NCI-H1436 (cell line): ENCODE data around the gene CDH13.

Experiments
- DNase-seq: peaks from one replicate; lab custom pipeline; 2025; lab: John Stamatoyannopoulos, UW

CDH13 gene

DNA sequence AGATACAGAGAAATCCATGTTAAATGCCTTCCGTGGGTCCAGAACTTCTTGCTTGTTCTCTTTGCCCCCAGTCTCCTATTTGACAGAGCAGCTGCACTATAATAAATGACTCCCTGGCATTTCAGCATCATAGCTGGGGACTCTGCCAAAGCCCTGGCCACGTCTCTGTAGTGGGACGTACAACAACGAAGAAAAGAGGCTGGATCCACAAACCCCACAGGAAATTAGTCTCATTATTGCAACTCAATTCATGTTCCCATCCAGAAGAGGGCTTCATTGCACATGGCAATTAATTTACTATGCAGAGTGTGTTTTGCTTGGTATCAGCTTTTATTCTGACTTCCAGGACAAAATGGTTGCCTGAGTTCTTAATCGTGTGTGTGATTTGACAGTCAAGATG lies 121.3 kb downstream of the CDH13 start:
- DNase-seq: no peak

DNA sequence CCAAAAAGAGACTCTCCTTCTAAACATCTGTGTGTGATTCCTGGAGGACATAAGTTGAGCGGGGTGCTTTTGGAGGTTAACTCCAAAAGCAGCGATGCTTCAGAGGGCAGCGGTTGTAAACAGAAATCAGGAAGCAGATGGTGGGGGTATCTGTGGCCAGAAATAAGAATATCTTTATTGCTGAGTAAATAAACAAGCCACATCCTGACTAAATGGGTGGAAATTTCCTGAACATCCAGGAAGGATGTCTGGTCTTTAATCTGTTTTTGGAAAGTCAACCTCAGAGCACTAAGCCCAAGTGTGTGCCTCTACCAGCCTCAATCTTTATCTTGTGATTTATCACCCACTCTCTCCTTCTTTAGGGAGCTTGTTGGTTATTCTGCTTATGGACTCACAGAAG lies 123.3 kb downstream of the CDH13 start:
- no peak for DNase-seq

DNA sequence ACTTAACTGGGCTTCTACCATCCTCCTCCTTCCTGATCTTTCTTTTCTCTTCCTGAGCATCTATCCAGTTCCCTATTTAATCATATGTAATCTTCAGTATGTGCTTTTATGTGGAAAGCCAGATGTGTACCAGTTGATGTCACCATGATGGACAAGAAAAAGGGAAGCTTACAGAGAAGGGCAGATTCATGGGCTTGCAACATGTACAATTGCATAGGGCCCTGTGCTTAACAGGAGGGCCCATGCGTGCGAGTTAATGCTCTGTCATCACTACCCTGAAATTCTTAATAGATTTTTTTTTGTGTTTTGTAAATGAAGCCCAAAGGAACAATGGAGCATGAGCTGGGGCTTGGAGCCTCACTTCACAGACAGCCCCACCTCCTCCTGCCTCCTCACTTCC lies 124.3 kb downstream of the CDH13 start:
- no peak for DNase-seq

DNA sequence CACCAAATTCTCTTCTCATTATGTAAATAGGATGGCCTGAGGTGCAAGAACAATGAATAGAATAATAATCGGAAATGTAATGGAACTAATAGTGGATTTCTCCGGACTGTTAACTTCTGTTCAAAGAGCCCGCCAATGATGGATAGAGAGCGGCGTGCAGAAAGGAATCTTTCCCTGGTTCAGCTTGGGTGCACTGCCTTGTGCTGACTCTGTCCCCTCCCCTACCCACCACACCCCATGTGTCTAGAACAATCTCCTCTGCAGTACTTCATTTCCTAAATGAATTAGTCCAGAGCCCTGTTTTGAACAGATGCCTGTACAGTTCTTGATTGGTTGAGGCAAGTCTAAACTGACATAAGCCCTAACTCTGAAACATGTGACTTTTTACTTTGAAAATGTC lies 125.4 kb downstream of the CDH13 start:
- DNase-seq: no peak

DNA sequence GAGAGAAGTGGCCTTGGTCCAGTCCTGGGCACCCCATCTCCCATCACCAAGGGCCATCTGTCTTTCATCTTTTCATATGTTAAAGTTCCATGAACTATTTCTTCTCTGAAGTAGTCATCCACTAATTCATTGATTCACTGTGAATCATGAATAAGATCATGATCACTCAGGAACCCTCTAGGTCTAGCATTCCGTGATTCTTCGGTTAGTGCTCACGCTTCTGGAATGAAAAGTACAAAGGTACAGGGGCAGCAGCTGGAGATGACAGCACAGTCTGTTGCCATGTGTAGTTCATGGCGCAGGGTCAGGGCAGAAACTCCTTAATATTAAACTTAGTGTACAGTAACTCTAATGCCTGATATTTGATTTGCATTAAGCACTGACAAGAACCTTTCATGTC lies 127.1 kb downstream of the CDH13 start:
- DNase-seq: no peak

DNA sequence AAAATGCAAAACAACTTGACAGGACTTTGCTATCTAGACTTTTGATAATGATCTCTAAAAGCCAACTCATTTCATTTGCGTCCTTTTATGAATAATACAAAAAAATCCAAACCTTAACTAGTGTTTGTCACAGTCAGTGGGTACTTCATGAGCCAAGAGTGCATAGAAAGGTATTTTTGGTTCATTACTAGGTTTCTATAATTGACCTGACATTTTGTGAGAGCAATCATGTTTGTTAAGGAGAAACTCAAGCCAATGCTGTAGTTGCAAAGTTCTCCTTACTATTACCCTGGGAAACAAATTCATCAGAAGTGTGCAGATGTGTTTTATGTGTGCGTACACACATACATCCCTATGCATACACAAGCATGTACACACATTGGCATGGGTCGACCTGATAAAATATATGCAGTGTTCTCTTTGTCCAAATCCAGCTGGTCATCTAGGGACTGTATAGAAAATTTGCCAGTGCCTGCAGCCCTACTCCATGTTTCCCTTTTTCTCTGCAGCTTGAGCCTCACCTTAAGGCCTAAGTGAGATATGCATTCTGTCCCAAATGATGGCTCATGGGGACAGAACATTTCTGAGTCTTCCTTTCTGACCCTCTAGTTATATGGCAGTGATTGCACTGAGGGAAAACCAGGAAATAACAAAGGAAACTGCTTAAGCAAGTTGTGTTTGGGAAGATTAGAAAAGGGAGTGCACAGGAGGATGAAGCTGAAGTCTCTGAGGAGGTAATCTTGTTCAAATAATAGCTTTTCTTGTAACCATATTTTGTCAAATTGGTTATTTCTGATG lies 128.1 kb downstream of the CDH13 start:
- no peak for DNase-seq

DNA sequence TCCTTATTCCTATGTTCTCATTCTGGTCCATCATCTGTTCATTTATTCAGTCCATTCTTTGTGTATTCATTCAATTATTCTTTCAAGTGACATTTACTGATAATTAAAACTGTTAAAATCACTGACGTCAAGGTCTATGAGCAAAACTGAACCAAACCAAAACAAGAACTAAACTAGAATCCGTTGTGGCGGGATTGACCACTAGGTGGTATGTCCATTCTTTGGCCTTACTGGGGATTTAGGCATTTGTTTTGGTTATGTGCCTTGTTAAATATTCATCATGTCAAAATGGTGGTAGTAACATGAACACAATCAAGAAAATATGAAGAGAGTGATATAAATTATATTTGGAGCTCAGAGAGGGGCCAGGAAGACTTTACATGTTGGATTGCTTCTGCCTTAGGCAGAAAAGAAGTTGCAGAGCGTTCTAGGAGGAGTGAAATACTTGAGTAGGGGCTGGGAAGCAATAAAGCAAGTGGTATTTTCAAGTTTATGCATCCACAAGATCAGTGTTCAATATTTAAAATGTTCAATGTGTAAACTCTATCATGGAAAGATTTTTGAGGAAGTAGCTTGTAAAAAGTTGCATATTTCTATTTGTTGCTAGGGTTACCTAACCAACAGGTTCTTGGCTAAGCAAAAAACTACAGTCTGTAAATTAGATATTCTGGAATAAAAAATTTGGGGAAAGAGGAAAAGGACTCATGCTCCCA lies 129.0 kb downstream of the CDH13 start:
- no peak for DNase-seq

DNA sequence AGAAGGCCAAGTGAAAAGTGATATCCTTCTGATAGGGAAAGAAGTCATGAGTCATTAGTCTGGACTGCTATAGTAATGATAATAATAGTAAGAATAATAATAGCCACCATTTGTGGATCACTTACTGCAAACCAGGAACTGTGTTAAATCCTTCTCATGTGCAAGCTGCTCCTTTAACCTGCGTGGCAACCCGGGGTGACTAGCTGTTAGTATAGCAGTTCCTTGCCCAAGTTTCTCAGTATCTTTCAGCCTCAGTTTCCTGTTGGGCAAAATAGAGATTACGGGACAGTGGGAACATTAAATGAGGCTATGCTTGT lies 129.5 kb downstream of the CDH13 start:
- DNase-seq: no peak

DNA sequence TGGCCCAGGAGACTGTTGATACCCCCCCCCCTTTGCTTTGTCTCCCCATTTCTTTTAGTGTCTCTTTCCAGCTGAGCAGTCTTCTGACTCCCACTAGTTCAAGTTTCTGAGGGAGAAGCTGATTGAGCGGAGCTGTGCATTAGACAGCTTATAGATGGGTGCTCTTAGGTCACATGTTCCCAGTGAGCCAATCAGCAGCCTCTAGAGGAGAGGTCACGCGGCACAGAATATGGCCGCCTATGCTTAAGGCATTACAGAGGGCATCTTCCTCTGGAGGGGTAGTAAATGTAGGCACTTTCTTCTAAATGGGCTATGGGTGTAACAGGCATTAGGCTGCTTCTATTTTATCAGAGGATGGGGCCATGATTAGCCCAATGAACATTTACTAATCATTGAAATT lies 131.6 kb downstream of the CDH13 start:
- DNase-seq: no peak

DNA sequence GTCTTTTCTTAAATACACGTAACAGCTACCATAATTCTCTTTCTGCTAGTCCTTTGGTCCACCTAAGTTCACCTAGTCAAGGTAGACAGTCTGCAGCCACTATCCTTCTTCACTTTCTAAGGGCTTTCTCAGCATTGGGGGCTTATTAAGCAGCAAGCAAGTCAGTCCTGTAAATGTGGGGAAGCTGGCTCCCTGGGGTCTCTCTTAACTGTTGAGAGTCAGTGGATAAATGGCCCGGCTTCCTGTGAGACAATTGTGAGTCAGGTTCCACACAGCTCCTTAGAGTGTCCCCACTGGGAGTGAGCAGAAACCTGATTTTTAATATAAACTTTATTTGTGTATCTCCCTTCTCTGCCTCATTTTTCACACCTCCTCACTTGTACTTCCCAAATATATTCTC lies 132.1 kb downstream of the CDH13 start:
- no peak for DNase-seq

DNA sequence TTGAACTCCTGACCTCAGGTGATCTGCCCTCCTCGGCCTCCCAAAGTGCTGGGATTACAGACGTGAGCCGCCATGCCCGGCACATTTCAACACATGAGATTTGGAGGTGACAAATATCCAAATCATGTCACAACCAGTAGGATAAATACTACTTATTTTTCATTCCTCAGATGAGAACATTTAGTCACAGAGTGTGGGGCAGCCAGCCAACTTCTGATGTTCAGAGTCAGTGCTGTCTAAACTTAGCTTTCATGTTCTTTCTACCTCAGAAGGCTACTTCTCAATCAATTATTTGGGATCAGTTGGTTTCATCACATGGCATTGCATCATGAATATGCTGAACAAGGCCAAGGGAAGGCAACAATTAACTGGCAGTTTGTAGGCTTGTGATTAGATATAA lies 134.5 kb downstream of the CDH13 start:
- DNase-seq: no peak

DNA sequence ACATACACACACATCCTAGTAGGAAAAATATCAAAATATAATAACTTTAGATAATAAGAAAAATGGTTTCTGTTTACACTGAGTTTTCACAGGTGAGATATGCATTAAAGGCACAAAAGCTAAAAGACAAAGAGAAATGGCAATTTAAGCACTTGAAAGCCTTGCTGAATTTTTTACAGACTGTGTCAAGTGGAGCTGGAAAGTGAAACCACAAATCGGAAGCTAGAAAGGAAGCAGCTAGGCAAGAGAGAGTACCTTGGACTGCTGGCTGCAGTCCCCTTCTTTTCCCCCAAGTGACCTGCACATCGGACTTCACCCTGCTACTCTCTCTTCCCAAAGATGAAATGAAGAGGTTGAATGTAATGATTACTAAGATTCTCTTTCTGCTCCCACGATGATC lies 135.1 kb downstream of the CDH13 start:
- DNase-seq: no peak

DNA sequence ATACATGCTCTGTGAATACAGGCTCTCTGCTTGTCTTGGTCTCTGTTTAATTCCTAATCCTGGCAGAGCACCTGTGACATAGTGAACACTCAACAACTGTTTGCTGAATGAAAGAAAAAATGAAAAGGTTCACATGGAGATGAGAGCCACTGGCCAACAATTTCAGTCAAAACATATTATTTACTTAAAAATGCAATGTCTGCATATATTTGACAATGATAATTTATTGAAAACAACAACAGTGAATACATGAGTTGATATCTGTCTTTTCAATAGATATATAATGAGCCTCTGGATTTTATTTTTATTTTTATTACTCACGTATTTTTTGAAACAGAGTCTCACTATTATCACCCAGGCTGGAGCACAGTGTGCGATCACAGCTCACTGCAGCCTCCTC lies 136.6 kb downstream of the CDH13 start:
- no peak for DNase-seq

DNA sequence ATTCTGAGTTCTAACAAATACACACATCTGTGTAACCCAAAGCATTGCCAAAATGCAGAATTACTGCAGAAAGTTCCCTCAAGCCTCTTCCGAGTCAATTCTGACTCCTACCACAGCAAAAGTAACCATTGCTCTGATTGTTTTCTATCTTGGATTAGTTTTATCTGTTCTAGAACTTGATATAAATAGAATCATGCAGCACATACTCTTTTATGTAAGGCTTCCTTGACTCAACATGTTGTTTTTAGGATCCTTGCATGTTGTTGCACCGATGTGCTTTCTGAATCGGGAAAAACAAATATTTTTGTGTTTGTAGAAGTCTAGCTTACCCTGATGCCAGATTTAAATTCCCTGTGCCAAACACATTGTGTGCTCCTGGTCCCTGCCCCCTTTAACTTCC lies 140.4 kb downstream of the CDH13 start:
- DNase-seq: no peak

DNA sequence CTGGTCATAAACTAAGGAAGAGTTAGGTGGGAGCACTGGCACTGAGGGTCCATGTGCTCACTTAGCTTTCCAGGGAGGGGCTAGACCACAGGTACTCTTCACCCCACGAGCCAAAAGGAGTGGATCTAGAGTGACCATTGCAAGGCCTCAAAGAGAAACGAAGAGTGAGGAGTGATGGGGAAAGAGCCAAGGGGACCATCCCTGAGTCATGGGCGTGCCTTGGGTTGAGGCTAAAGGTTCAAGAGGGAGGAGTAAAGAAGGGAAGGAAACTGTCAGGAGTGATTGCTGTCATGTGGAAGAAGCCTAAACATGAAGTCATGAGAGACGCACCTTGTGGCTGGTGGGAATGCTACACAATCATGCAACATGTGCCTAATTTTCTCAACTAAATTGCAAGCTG lies 141.0 kb downstream of the CDH13 start:
- no peak for DNase-seq

DNA sequence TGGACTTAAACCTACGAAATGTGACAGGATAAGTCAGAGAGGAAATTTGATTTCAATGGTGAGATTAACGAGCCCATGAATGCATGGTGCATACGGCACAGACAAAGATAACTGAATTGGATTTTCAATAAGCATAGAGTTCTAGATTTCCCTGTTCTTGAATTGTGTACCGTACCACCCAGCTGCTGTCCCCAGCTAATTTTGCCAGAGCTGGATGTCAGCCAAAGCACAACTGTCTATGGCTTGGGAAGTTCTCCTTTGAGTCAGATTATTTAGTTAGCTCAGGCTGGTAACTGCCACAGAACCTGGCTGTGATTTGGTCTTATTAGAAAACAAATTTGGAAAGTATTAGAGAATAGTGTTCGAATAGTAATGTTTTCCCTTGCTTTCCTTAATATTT lies 143.1 kb downstream of the CDH13 start:
- no peak for DNase-seq

DNA sequence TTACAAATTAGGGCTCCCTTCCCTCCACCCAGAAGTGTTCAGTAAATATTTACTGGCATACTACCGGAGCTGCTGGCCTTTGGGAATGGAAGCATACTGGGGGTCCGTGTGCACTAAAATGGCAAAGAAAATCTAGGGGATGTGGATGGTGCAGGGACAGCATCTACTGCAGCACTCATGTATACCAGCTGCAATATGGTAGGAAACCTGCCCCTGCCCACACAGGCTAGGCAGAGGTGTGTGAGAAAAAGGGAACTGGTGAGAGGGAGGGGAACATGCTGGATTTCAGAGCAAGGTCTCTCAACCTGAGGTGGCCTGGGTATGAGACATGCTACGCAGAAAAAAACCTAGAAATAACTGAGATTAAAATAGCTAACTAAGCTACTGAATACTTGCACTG lies 145.4 kb downstream of the CDH13 start:
- no peak for DNase-seq

DNA sequence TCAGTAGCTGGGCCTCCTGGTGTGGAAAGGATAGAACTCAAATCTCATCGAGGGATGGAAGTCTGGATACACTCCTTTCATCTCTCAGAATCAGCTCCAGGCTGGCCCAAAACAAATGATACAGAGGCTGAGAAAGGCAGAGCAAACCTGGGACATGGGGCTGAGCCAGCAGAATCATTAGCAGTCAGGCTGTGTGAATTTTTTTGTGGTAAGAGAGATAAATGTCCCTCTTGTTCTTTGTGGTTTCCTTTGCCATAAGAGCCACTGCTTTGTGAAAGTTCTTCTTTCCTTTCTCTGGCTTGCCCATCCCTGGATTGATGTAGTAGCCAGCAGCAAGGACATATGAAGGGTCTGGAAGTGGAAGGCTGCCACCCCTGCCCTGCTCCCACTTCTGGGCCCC lies 146.2 kb downstream of the CDH13 start:
- DNase-seq: no peak

DNA sequence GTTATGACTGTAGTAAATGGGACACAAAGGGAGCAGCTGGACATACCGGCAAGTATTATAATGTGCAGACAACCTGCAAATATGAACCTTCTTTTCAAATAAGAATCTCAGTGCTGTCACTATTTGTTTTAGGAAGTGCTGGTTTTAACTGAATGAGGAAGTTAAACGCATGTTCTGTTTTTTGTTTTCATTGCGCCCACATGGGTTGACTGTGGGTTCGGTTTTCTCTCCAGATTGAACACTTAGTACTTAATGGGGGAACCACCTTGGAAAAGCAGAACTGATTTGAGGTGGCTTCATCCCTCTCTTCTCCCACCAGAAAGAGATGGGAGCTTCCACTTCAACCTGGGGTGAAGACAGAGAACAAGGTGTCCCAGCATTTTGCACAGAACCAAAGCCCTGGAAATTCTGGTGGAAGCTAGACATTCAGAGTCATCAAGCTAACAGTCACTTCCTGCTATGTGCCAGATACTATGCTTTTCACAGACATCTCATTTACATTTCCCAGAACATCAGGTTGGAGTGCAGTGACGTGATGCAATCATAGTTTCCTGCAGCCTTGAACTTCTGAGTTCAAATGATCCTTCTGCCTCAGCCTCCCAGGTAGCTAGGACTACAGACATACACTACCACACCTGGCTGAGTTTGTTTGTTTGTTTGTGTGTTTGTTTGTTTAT lies 149.8 kb downstream of the CDH13 start:
- DNase-seq: no peak

DNA sequence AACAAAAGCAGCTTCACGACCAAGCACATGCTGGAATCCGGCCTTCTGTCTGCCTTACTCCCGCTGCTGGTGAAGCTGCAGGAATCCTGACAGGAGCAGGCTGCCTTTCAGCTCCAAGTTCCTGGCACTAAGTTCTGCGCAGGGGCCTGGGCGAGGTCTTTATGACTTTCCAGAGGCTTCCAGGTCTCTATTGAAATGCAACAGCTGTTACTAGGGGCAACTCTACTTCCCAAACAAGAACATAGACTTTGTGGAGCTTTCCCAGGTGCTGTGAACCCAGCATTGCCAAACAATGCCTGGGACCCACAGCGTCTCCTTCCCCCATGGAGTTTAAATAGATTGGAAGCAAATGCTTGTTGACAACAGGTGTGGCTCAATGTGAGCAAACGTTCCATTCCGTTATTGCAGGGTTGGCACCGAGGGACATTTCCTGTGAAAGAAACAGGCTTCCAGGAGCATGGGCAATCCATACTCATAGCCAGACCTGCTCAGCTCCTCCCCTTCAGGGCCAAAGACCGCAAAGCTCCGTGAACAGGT lies 156.0 kb downstream of the CDH13 start:
- DNase-seq: no peak

DNA sequence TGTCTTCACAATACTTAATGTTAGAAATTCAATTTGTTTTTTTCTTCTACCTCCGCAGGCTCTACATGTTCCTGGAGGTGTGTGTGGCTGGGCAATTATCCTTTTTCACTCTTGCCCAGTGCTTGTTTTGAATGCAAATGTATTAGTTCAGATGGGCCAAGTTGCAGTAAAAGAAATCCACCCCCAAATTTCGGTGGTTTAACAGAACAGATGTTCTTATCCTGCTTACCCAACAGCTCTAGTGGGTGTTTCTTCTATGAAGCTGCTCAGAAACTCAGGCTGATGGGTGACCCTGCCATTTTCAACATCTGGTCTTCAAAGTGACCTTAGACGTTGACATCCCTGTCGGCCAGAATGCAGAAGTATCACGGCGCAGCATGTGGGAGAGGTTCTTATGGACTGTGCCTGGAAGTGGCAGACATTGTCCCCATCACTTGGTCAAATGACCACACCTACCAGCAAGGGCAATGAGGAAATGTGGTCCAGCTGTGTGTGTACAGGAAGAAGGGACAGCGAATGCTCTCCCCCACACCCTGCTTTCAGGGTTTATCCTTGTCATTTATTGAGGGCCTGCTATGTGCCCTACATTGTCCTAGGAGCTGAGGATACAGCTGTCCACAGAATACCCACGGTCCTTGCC lies 157.3 kb downstream of the CDH13 start:
- no peak for DNase-seq

DNA sequence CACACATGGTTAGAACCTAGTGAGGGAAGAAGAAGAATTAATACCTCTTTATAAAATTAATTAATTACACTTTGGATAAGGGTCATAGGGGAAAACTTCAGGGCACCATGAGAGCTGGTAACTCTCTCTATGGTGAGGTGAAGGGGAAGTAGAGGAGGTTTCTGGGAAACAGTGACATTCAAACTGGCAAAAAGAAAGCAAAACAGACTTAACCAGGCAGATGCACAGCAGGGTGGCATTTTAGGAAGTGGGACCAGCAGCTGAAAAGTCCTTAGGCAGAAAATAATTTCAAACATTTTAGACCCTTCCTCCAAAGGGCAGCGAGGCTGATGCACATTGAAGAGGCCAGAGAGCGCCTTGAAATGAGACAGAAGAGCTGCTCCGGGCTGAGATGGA lies 157.8 kb downstream of the CDH13 start:
- no peak for DNase-seq

DNA sequence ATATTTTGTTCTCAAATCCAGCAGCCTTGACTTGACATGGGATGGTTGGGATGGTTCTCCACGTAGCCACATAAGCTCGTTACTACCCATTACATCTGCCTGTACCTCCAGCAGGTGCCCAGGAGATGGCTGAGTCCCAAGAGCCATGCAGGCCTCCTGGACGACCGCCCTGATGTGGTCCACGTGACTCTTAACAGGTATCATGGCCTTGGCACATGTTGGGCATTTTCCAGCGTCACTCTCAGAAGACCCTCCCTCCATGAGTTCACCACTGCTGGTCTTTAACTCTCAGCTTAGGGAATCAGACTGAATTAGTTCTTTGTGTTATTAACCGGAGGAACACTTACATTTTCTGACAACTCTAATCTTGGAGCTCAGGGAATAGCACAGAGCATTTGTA lies 161.5 kb downstream of the CDH13 start:
- no peak for DNase-seq
